GM23338 (cell line): Measurements from ENCODE around the gene PTH. TPM values are rescaled to one million over a fixed set of nuclear protein-coding genes. Genes with fewer than 3 reads are reported as not detected.

Source experiments
- ATAC-seq: fragments of 200-7000 bp; cut with Tn5 transposase; 3 replicates; pipeline ENCODE4 v1.9.1; 2020
- DNase-seq: peaks from one replicate; pipeline ENCODE4 v3.0.0-alpha.2; 2015; ENCODE audit warnings: low spot score
- H2AFZ ChIP-seq: fragments of 200-600 bp; sonication (generic); 2 replicates; pipeline ENCODE4 v1.8.0; 2016; ENCODE audit warnings: antibody characterized with exemption, mild to moderate bottlenecking, moderate library complexity
- H3F3A ChIP-seq: fragments of 200-600 bp; sonication (generic); replicated peaks from 2 replicates; pipeline ENCODE4 v1.8.0; 2017; ENCODE audit warnings: antibody characterized with exemption, mixed run types, low read depth
- H3K27ac ChIP-seq: fragments of 200-600 bp; sonication (generic); 2 replicates; pipeline ENCODE4 v1.6.1; 2016; ENCODE audit warnings: low read depth
- H3K27me3 ChIP-seq: fragments of 200-600 bp; sonication (generic); 2 replicates; pipeline ENCODE4 v1.8.0; 2016; ENCODE audit warnings: mild to moderate bottlenecking, mixed run types, moderate library complexity; ENCODE audit not compliant: insufficient read depth
- H3K36me3 ChIP-seq: fragments of 200-600 bp; sonication (generic); 2 replicates; pipeline ENCODE4 v1.8.0; 2016; ENCODE audit warnings: mild to moderate bottlenecking; ENCODE audit not compliant: insufficient read depth
- H3K4me1 ChIP-seq: fragments of 200-600 bp; sonication (generic); 2 replicates; pipeline ENCODE4 v1.8.0; 2016; ENCODE audit warnings: mild to moderate bottlenecking, moderate library complexity; ENCODE audit not compliant: insufficient read depth
- H3K4me2 ChIP-seq: fragments of 200-600 bp; sonication (generic); 2 replicates; pipeline ENCODE4 v1.7.1; 2017; ENCODE audit warnings: mixed run types
- H3K4me3 ChIP-seq: fragments of 200-600 bp; sonication (generic); 2 replicates; pipeline ENCODE4 v1.6.1; 2016; ENCODE audit warnings: mixed run types
- H3K79me2 ChIP-seq: fragments of 200-600 bp; sonication (generic); replicated peaks from 2 replicates; pipeline ENCODE4 v1.8.0; 2017; ENCODE audit warnings: mild to moderate bottlenecking; ENCODE audit not compliant: insufficient read depth
- H3K9me2 ChIP-seq: fragments of 200-600 bp; sonication (generic); 2 replicates; pipeline ENCODE4 v1.8.0; 2017; ENCODE audit not compliant: insufficient read depth
- H4K20me1 ChIP-seq: fragments of 200-600 bp; sonication (generic); replicated peaks from 2 replicates; pipeline ENCODE4 v1.8.0; 2017; ENCODE audit warnings: mild to moderate bottlenecking; ENCODE audit not compliant: insufficient read depth
- H3K27ac Mint-ChIP-seq: 2 replicates; pipeline ENCODE4 v1.8.0; 2020; ENCODE audit warnings: inconsistent platforms, mild to moderate bottlenecking, moderate library complexity, mixed read lengths
- H3K27me3 Mint-ChIP-seq: 3 replicates; pipeline ENCODE4 v1.8.0; 2022; ENCODE audit warnings: low read depth, mild to moderate bottlenecking, moderate library complexity, mixed read lengths, inconsistent platforms; ENCODE audit not compliant: insufficient read depth, poor library complexity
- H3K36me3 Mint-ChIP-seq: 3 replicates; pipeline ENCODE4 v1.8.0; 2021; ENCODE audit warnings: low read depth, mild to moderate bottlenecking, inconsistent platforms, moderate library complexity, mixed read lengths
- H3K4me1 Mint-ChIP-seq: 3 replicates; pipeline ENCODE4 v1.8.0; 2020; ENCODE audit warnings: mild to moderate bottlenecking, inconsistent platforms, mixed read lengths
- H3K4me3 Mint-ChIP-seq: 3 replicates; pipeline ENCODE4 v1.8.0; 2021; ENCODE audit warnings: moderate library complexity, mild to moderate bottlenecking, inconsistent platforms, mixed read lengths
- H3K9me3 Mint-ChIP-seq: 3 replicates; pipeline ENCODE4 v1.8.0; 2020; ENCODE audit warnings: moderate library complexity, mild to moderate bottlenecking, inconsistent platforms, mixed read lengths
- CREB1 ChIP-seq: fragments of 250-450 bp; sonication (Bioruptor Pico); IDR thresholded peaks from 2 replicates; pipeline ENCODE4 v1.5.0; 2020; ENCODE audit warnings: low read depth, mild to moderate bottlenecking, moderate library complexity
- NANOG ChIP-seq: IDR thresholded peaks from 2 replicates; pipeline ENCODE4 v1.6.1; 2016; ENCODE audit warnings: antibody characterized with exemption, borderline replicate concordance
- POLR2AphosphoS5 ChIP-seq: IDR thresholded peaks from 2 replicates; pipeline ENCODE4 v1.6.1; 2016; ENCODE audit warnings: antibody characterized with exemption, low read depth
- STAT1 ChIP-seq: IDR thresholded peaks from one replicate; pipeline ENCODE4 v1.6.1; 2016; ENCODE audit warnings: antibody characterized with exemption; ENCODE audit not compliant: unreplicated experiment
- polyA plus RNA-seq: library from polyadenylated mRNA; unstranded; fragments of >200 nt; fragmentation: Nextera tagmentation; extraction: Ambion mirVana; gene quantifications from 2 replicates; pipeline ENCODE4 v1.2.1, GENCODE V29; 2016
- total RNA-seq: library from RNA; depleted of rRNA; stranded (reverse); fragments of >200 nt; shearing (Covaris generic); gene quantifications from 2 replicates; pipeline ENCODE4 v1.2.3, GENCODE V29; 2014
- TF ChIP-seq, protein P1 (sequence below): IDR thresholded peaks from one replicate; pipeline ENCODE4 v1.6.1; 2018; ENCODE audit warnings: antibody characterized with exemption; ENCODE audit not compliant: unreplicated experiment
- TF ChIP-seq, protein P2 (sequence below), 2 experiments: fragments of 200-600 bp in 1 of 2; sonication (generic) in 1 of 2; conservative IDR thresholded peaks; 2 replicates each; pipeline versions ENCODE4 v1.5.1 to v1.6.1; 2016 to 2017; ENCODE audit warnings: antibody characterized with exemption in 2 of 2, low read depth in 2 of 2, mild to moderate bottlenecking in 2 of 2, moderate library complexity in 1 of 2

The PTH gene
- total and polyA plus RNA-seq, 2 experiments from 2014 or later = not detected

DNA sequence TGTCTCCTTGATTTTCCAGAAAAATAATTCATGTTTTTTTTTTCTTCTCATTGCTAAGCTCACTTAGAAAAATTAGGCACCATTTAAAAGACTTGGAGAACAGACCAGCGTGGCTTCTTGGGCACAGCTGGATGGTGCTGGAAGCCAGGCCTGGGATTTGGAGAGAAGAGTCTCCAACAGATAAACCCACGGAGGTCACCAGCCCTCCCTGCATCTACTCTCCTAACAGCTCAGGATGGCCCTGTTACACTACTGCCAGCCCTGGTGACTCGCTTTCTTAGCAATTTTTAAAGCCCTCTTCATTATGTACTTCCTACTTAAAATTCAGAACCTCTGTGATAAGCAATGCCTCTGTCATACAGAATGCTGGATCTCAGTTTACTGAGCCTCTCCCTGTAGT is 1.7 kb downstream of the PTH start:
- Histone ChIP-seq H3K4me3 (no peak overlapping the region), H3K27ac (no peak overlapping the region), H3K4me2 (no peak overlapping the region), H3K4me1 (0 out of 2 replicates have a peak, but pooled peaks cover 3% of the 10 kb centered on the region), H3F3A (no peaks in the 10 kb centered on the region), H4K20me1 (no peaks in the 10 kb centered on the region), H3K36me3 (no peaks in the 10 kb centered on the region), H2AFZ (no peak overlapping the region), H3K9me2 (no peaks in the 10 kb centered on the region), H3K27me3 (no peaks in the 10 kb centered on the region), H3K79me2 (no peaks in the 10 kb centered on the region)
- no peak for TF ChIP-seq STAT1
- TF ChIP-seq, protein P1, sequence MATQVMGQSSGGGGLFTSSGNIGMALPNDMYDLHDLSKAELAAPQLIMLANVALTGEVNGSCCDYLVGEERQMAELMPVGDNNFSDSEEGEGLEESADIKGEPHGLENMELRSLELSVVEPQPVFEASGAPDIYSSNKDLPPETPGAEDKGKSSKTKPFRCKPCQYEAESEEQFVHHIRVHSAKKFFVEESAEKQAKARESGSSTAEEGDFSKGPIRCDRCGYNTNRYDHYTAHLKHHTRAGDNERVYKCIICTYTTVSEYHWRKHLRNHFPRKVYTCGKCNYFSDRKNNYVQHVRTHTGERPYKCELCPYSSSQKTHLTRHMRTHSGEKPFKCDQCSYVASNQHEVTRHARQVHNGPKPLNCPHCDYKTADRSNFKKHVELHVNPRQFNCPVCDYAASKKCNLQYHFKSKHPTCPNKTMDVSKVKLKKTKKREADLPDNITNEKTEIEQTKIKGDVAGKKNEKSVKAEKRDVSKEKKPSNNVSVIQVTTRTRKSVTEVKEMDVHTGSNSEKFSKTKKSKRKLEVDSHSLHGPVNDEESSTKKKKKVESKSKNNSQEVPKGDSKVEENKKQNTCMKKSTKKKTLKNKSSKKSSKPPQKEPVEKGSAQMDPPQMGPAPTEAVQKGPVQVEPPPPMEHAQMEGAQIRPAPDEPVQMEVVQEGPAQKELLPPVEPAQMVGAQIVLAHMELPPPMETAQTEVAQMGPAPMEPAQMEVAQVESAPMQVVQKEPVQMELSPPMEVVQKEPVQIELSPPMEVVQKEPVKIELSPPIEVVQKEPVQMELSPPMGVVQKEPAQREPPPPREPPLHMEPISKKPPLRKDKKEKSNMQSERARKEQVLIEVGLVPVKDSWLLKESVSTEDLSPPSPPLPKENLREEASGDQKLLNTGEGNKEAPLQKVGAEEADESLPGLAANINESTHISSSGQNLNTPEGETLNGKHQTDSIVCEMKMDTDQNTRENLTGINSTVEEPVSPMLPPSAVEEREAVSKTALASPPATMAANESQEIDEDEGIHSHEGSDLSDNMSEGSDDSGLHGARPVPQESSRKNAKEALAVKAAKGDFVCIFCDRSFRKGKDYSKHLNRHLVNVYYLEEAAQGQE = no peak
- no peak for TF ChIP-seq POLR2AphosphoS5
- no peak for TF ChIP-seq NANOG
- TF ChIP-seq, protein P2, sequence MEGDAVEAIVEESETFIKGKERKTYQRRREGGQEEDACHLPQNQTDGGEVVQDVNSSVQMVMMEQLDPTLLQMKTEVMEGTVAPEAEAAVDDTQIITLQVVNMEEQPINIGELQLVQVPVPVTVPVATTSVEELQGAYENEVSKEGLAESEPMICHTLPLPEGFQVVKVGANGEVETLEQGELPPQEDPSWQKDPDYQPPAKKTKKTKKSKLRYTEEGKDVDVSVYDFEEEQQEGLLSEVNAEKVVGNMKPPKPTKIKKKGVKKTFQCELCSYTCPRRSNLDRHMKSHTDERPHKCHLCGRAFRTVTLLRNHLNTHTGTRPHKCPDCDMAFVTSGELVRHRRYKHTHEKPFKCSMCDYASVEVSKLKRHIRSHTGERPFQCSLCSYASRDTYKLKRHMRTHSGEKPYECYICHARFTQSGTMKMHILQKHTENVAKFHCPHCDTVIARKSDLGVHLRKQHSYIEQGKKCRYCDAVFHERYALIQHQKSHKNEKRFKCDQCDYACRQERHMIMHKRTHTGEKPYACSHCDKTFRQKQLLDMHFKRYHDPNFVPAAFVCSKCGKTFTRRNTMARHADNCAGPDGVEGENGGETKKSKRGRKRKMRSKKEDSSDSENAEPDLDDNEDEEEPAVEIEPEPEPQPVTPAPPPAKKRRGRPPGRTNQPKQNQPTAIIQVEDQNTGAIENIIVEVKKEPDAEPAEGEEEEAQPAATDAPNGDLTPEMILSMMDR (conservative IDR thresholded peaks at IDR 0.05; ENCODE audit: low read depth in 2 of 2) = no peak
- Mint-ChIP-seq H3K4me3 (no peak overlapping the region), H3K9me3 (no peaks in the 10 kb centered on the region), H3K27me3 (peaks cover 2% of the 10 kb centered on the region), H3K36me3 (no peaks in the 10 kb centered on the region), H3K27ac (peak overlapping the region; percentile 55; the same call in 1 of the 2 replicates), H3K4me1 (peaks cover 4% of the 10 kb centered on the region; the same call in 2 of the 3 replicates)
- peak; percentile 67 for ATAC-seq
- DNase-seq = no peak

DNA sequence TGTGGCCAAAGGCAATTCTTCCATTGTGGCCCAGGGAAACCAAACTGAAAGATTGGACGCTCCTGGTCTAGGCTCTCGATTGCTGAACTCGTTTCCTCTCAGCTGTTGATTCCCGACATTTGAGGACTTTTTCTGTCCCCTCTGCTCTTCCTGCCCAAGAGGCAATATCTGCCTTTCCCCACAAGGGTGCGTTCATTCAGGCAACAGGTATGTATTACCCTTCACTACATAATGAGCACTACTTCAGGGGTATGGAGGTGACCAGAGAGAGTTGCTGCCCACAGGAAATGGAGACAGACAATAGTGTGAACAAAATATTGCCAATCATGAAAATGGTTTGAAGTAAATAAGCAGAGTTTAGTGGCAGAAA is 8.2 kb downstream of the PTH start:
- H2AFZ ChIP-seq = peak overlapping the region; percentile 94
- H3K79me2 ChIP-seq = no peaks in the 10 kb centered on the region
- no peaks in the 10 kb centered on the region for H4K20me1 ChIP-seq
- H3K27ac ChIP-seq = no peak overlapping the region
- peak overlapping the region; percentile 60; the same call in 1 of the 2 replicates for H3K4me2 ChIP-seq
- Mint-ChIP-seq H3K36me3 (peaks cover 3% of the 10 kb centered on the region; the same call in 1 of the 3 replicates), H3K27ac (no peak overlapping the region), H3K4me1 (peaks cover 5% of the 10 kb centered on the region; the same call in 1 of the 3 replicates), H3K27me3 (peaks cover 4% of the 10 kb centered on the region), H3K9me3 (peaks cover 22% of the 10 kb centered on the region), H3K4me3 (no peak overlapping the region)
- ATAC-seq (peak; percentile 93), DNase-seq (peak; percentile 75)
- H3K27me3 ChIP-seq = no peaks in the 10 kb centered on the region
- no peaks in the 10 kb centered on the region for H3F3A ChIP-seq
- TF ChIP-seq, protein P2 (conservative IDR thresholded peaks at IDR 0.05; ENCODE audit: low read depth in 2 of 2) = peak; percentile 45 to 72
- TF ChIP-seq CREB1 (CRISPR knock-in tag) = no peak
- 0 out of 2 replicates have a peak, but pooled peaks cover 2% of the 10 kb centered on the region for H3K4me1 ChIP-seq
- H3K4me3 ChIP-seq = peak overlapping the region; percentile 43; the same call in 1 of the 2 replicates
- H3K9me2 ChIP-seq = peaks cover 8% of the 10 kb centered on the region; the same call in 1 of the 2 replicates
- no peaks in the 10 kb centered on the region for H3K36me3 ChIP-seq
